RWPE1 (cell line): ENCODE measurements around the gene TRPV6.

Source experiments
- CTCF ChIA-PET: fragments of 350-600 bp; sonication (Branson Sonifier 250); formaldehyde crosslinking; extraction: SDS; loops from one replicate; lab custom pipeline; 2021; lab: Yijun Ruan, JAX
- POLR2A ChIA-PET: fragments of 400-600 bp; formaldehyde crosslinking; extraction: SDS; loops from one replicate; lab custom pipeline; 2020; ENCODE audit warnings: antibody characterized with exemption; ENCODE audit not compliant: low non-redundant PET; lab: Yijun Ruan, JAX
- DNase-seq: peaks from one replicate; pipeline ENCODE4 v3.0.0; 2012; ENCODE audit warnings: low spot score
- H3K27ac ChIP-seq: fragments of 450-650 bp; 2 replicates; pipeline ENCODE4 v1.5.1; 2017
- CTCF ChIP-seq: fragments of 450-650 bp; conservative IDR thresholded peaks from 2 replicates; pipeline ENCODE4 v1.5.1; 2017; ENCODE audit warnings: low read depth, mild to moderate bottlenecking

The TRPV6 gene

GRCh38 chr7:142910031-142910433, 24.5 kb upstream of the TRPV6 start:
- ChIA-PET CTCF (no interaction called here), POLR2A (no interaction called here)
- H3K27ac ChIP-seq = no peak overlapping the region
- TF ChIP-seq CTCF = no peak
- no peak for DNase-seq

GRCh38 chr7:142908921-142909890, 23.7 kb upstream of the TRPV6 start:
- peak; percentile 7 for DNase-seq
- peak; percentile 23; the same call in 1 of the 2 replicates for TF ChIP-seq CTCF
- CTCF ChIA-PET = no interaction called here
- POLR2A ChIA-PET = no interaction called here
- no peak overlapping the region for H3K27ac ChIP-seq

GRCh38 chr7:142908290-142908689, 22.7 kb upstream of the TRPV6 start:
- no peak for TF ChIP-seq CTCF
- no peak for DNase-seq
- no peak overlapping the region for H3K27ac ChIP-seq
- ChIA-PET POLR2A (no interaction called here), CTCF (no interaction called here)

- TF ChIP-seq CTCF = no peak
- ChIA-PET POLR2A (no interaction called here), CTCF (no interaction called here)
- H3K27ac ChIP-seq = no peak overlapping the region
- DNase-seq = no peak
Measured at GRCh38 chr7:142906643-142907042, 21.1 kb upstream of the TRPV6 start.

GRCh38 chr7:142905759-142906158, 20.2 kb upstream of the TRPV6 start:
- ChIA-PET POLR2A (no interaction called here), CTCF (no interaction called here)
- DNase-seq = no peak
- H3K27ac ChIP-seq = no peak overlapping the region
- no peak for TF ChIP-seq CTCF

- ChIA-PET CTCF (interaction anchor here (0.6 kb wide), 1 partner anchor 109 kb away, joined by 5 read pairs; no protein-coding TSS in a partner anchor), POLR2A (no interaction called here)
- no peak overlapping the region for H3K27ac ChIP-seq
- no peak for DNase-seq
- no peak for TF ChIP-seq CTCF
Measured at GRCh38 chr7:142904128-142904527, 18.6 kb upstream of the TRPV6 start.
